HL-60 (cell line): Measurements from ENCODE around the gene PAH.

Experiments used
- DNase-seq, 2 experiments: peaks; one replicate each; pipeline ENCODE4 v3.0.0-alpha.2; 2010 to 2020; ENCODE audit warnings: low read depth in 1 of 2, low spot score in 1 of 2
- H3K27ac ChIP-seq: fragments of 250-450 bp; sonication (Bioruptor Pico); replicated peaks from 2 replicates; pipeline ENCODE4 v1.5.1; 2020; ENCODE audit warnings: mild to moderate bottlenecking, moderate library complexity
- H3K27me3 ChIP-seq: fragments of 250-450 bp; sonication (Bioruptor Pico); 2 replicates; pipeline ENCODE4 v1.5.1; 2021; ENCODE audit warnings: mild to moderate bottlenecking, moderate library complexity; ENCODE audit not compliant: insufficient read depth, poor library complexity, severe bottlenecking
- H3K4me3 ChIP-seq: replicated peaks from 2 replicates; pipeline ENCODE4 v1.5.1; 2011; ENCODE audit warnings: mild to moderate bottlenecking, control low read depth, low read length; ENCODE audit not compliant: insufficient read depth
- GABPA ChIP-seq: IDR thresholded peaks from 2 replicates; pipeline ENCODE4 v1.6.1; 2012; ENCODE audit warnings: low read depth
- POLR2AphosphoS5 ChIP-seq: IDR thresholded peaks from 2 replicates; pipeline ENCODE4 v1.6.1; 2012; ENCODE audit warnings: low read depth
- REST ChIP-seq: IDR thresholded peaks from 2 replicates; pipeline ENCODE4 v1.6.1; 2012; ENCODE audit warnings: low read depth; ENCODE audit not compliant: insufficient replicate concordance
- SPI1 ChIP-seq: IDR thresholded peaks from 2 replicates; pipeline ENCODE4 v1.6.1; 2012; ENCODE audit warnings: low read depth, mild to moderate bottlenecking, borderline replicate concordance
- TF ChIP-seq, protein P1 (sequence below): IDR thresholded peaks from one replicate; pipeline ENCODE4 v1.5.1; 2011; ENCODE audit warnings: low read length, control low read depth, inconsistent platforms; ENCODE audit not compliant: insufficient read depth

Gene PAH

DNA sequence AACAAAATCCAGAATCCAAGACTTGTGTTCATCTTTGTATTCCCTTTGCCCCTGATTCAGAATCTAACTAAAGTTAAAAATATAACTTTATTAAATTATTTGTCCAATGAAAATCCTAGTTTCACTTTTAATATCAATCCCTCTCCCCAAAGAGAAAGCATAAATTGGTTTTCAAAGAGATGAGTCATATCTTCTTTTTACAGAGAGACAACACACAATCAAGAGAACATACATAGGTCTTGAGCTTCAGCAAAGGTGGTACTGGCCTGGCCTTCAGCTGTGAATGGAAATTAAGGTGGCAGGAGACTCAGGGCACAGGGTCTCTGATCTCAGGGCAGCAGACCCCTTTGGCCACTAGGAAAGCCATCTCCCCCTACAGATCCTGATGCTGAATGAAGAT is 36.2 kb upstream of the PAH start:
- TF ChIP-seq SPI1, result no peak
- no peak for TF ChIP-seq REST
- no peak for TF ChIP-seq POLR2AphosphoS5
- TF ChIP-seq, protein P1, sequence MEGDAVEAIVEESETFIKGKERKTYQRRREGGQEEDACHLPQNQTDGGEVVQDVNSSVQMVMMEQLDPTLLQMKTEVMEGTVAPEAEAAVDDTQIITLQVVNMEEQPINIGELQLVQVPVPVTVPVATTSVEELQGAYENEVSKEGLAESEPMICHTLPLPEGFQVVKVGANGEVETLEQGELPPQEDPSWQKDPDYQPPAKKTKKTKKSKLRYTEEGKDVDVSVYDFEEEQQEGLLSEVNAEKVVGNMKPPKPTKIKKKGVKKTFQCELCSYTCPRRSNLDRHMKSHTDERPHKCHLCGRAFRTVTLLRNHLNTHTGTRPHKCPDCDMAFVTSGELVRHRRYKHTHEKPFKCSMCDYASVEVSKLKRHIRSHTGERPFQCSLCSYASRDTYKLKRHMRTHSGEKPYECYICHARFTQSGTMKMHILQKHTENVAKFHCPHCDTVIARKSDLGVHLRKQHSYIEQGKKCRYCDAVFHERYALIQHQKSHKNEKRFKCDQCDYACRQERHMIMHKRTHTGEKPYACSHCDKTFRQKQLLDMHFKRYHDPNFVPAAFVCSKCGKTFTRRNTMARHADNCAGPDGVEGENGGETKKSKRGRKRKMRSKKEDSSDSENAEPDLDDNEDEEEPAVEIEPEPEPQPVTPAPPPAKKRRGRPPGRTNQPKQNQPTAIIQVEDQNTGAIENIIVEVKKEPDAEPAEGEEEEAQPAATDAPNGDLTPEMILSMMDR, result no peak
- no peak for TF ChIP-seq GABPA
- H3K27me3 ChIP-seq, result peaks cover 48% of the 10 kb centered on the region

DNA sequence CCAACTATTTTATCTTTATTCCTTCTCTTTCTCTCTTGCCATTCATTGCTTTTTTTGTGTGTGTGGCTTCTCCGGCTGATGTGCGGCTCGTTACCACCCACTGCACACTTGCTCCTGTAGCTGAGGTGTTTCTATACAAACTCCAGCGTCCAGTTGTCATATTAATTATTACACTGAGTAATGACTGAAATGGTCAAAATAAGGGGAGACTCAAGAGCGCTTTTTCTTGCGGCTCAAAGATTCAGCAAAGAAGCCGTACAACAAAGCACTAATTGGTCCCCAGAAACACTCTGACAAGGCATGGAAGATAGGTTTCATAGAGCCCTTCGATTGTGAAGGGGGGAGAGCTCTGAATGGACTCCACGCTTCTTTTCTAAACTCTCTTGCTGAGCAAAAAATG is 34.8 kb upstream of the PAH start:
- Histone ChIP-seq H3K27ac (no peak overlapping the region), H3K27me3 (peaks cover 42% of the 10 kb centered on the region), H3K4me3 (no peak overlapping the region)
- no peak for DNase-seq
- TF ChIP-seq REST (no peak), GABPA (no peak), POLR2AphosphoS5 (no peak), SPI1 (no peak)
- TF ChIP-seq, protein P1, result no peak

More for the DNA sequence above, 36.2 kb upstream of the PAH start:
- Histone ChIP-seq H3K27ac (no peak overlapping the region), H3K4me3 (no peak overlapping the region)
- no peak for DNase-seq

DNA sequence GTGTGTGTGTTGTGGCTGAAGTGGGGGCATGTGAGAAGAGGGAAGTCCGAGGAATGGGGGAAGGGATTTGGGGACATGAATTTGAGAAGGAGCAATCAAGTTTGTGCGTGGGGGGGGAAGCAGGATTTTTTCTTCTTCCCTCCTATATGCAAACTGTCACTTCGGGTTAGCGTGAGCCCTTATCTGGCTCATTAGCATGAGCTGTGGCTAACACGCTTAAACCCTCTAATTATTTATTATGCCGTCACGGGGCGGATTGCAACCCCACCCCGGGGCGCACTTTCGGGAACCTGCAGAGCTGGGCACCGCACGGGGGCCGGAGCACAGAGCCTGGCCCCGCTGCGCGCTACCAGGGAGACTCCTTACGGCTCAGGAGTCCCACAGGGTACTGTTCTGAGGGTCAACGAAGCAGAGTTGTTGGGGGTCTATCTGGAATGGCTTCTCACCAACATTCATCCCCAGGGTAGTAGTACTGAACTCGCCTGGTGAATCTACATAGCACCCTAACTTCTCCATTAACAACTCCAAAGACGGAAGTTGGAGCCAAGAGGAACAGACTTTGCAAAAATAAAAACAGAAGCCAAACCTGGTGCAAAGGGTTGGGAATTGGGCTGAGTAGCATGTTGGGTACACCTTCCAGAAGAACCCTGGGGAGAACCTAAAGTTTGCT is 34.0 kb upstream of the PAH start:
- H3K4me3 ChIP-seq, result no peak overlapping the region
- no peak for DNase-seq
- no peak overlapping the region for H3K27ac ChIP-seq
- no peak for TF ChIP-seq POLR2AphosphoS5
- TF ChIP-seq, protein P1, result no peak
- TF ChIP-seq SPI1, result no peak
- TF ChIP-seq REST, result no peak
- no peak for TF ChIP-seq GABPA
- peaks cover 39% of the 10 kb centered on the region for H3K27me3 ChIP-seq
